ENCODE measurements around the gene SNX25.
"Not testable (repeated sequence)": the region's sequence is repeated elsewhere in the genome, so short reads cannot be mapped to it uniquely, and the experiment has no call there.

SNX25 gene

GRCh38 chr4:185324361-185324760 lies 115.0 kb downstream of the SNX25 start:
- DNase-seq (ENCODE audit: low spot score); H3K27me3 Mint-ChIP-seq (ENCODE audit: low read depth); H3K4me1 Mint-ChIP-seq (ENCODE audit: low read depth); H3K27ac Mint-ChIP-seq; H3K9me3 Mint-ChIP-seq; H3K4me3 Mint-ChIP-seq: not testable (repeated sequence)
- peaks cover 14% of the 10 kb centered on the region for H3K36me3 Mint-ChIP-seq (ENCODE audit: low read depth)

GRCh38 chr4:185325721-185326120 lies 116.3 kb downstream of the SNX25 start:
- H3K4me3 Mint-ChIP-seq: not testable (repeated sequence)

GRCh38 chr4:185328586-185328985 lies 119.2 kb downstream of the SNX25 start:
- no peak for DNase-seq (ENCODE audit: low spot score)
- H3K27me3 Mint-ChIP-seq (ENCODE audit: low read depth): no peaks in the 10 kb centered on the region
- H3K9me3 Mint-ChIP-seq: no peaks in the 10 kb centered on the region
- H3K27ac Mint-ChIP-seq: no peak overlapping the region
- peaks cover 8% of the 10 kb centered on the region for H3K4me1 Mint-ChIP-seq (ENCODE audit: low read depth)
- H3K36me3 Mint-ChIP-seq (ENCODE audit: low read depth): peaks cover 9% of the 10 kb centered on the region
- H3K4me3 Mint-ChIP-seq: no peak overlapping the region

More at GRCh38 chr4:185325721-185326120, 116.3 kb downstream of the SNX25 start:
- not testable (repeated sequence) for H3K9me3 Mint-ChIP-seq; H3K27ac Mint-ChIP-seq; H3K4me1 Mint-ChIP-seq (ENCODE audit: low read depth); DNase-seq (ENCODE audit: low spot score); H3K27me3 Mint-ChIP-seq (ENCODE audit: low read depth)
- H3K36me3 Mint-ChIP-seq (ENCODE audit: low read depth): peaks cover 12% of the 10 kb centered on the region

GRCh38 chr4:185329879-185330510 lies 120.6 kb downstream of the SNX25 start:
- not testable (repeated sequence) for H3K27me3 Mint-ChIP-seq (ENCODE audit: low read depth); H3K4me1 Mint-ChIP-seq (ENCODE audit: low read depth); H3K36me3 Mint-ChIP-seq (ENCODE audit: low read depth); H3K27ac Mint-ChIP-seq; H3K9me3 Mint-ChIP-seq; H3K4me3 Mint-ChIP-seq; DNase-seq (ENCODE audit: low spot score)

GRCh38 chr4:185332575-185333464 lies 123.4 kb downstream of the SNX25 start:
- no peaks in the 10 kb centered on the region for H3K9me3 Mint-ChIP-seq
- H3K27ac Mint-ChIP-seq: no peak overlapping the region
- peaks cover 9% of the 10 kb centered on the region for H3K4me1 Mint-ChIP-seq (ENCODE audit: low read depth)
- H3K4me3 Mint-ChIP-seq: no peak overlapping the region
- DNase-seq (ENCODE audit: low spot score): no peak
- no peaks in the 10 kb centered on the region for H3K27me3 Mint-ChIP-seq (ENCODE audit: low read depth)
- H3K36me3 Mint-ChIP-seq (ENCODE audit: low read depth): peaks cover 15% of the 10 kb centered on the region

- no peak for DNase-seq (ENCODE audit: low spot score)
- Mint-ChIP-seq H3K4me3 (no peak overlapping the region), H3K4me1 (ENCODE audit: low read depth) (peaks cover 12% of the 10 kb centered on the region), H3K9me3 (peaks cover 9% of the 10 kb centered on the region), H3K27ac (no peak overlapping the region), H3K36me3 (ENCODE audit: low read depth) (peaks cover 22% of the 10 kb centered on the region), H3K27me3 (ENCODE audit: low read depth) (no peaks in the 10 kb centered on the region)
Observed at GRCh38 chr4:185334326-185334725, 124.9 kb downstream of the SNX25 start.

- DNase-seq (ENCODE audit: low spot score): no peak
- Mint-ChIP-seq H3K4me1 (ENCODE audit: low read depth) (peaks cover 21% of the 10 kb centered on the region), H3K4me3 (no peak overlapping the region), H3K27ac (no peak overlapping the region), H3K36me3 (ENCODE audit: low read depth) (peaks cover 21% of the 10 kb centered on the region), H3K27me3 (ENCODE audit: low read depth) (no peaks in the 10 kb centered on the region), H3K9me3 (peaks cover 9% of the 10 kb centered on the region)
Observed at GRCh38 chr4:185335579-185335978, 126.2 kb downstream of the SNX25 start.

GRCh38 chr4:185339941-185340340 lies 130.5 kb downstream of the SNX25 start:
- H3K4me3 Mint-ChIP-seq: no peak overlapping the region
- peaks cover 9% of the 10 kb centered on the region for H3K9me3 Mint-ChIP-seq
- H3K27ac Mint-ChIP-seq: no peak overlapping the region
- DNase-seq (ENCODE audit: low spot score): no peak
- H3K36me3 Mint-ChIP-seq (ENCODE audit: low read depth): peaks cover 29% of the 10 kb centered on the region
- H3K27me3 Mint-ChIP-seq (ENCODE audit: low read depth): no peaks in the 10 kb centered on the region
- peaks cover 33% of the 10 kb centered on the region for H3K4me1 Mint-ChIP-seq (ENCODE audit: low read depth)

GRCh38 chr4:185341377-185341776 lies 132.0 kb downstream of the SNX25 start:
- Mint-ChIP-seq H3K9me3 (peaks cover 9% of the 10 kb centered on the region), H3K27ac (no peak overlapping the region), H3K36me3 (ENCODE audit: low read depth) (peaks cover 26% of the 10 kb centered on the region), H3K4me1 (ENCODE audit: low read depth) (peaks cover 36% of the 10 kb centered on the region), H3K27me3 (ENCODE audit: low read depth) (no peaks in the 10 kb centered on the region), H3K4me3 (no peak overlapping the region)
- DNase-seq (ENCODE audit: low spot score): no peak

GRCh38 chr4:185341841-185342240 lies 132.4 kb downstream of the SNX25 start:
- Mint-ChIP-seq H3K4me3 (no peak overlapping the region), H3K36me3 (ENCODE audit: low read depth) (peaks cover 24% of the 10 kb centered on the region)

GRCh38 chr4:185343726-185344581 lies 134.6 kb downstream of the SNX25 start:
- DNase-seq (ENCODE audit: low spot score): no peak
- peak overlapping the region; percentile 9 for H3K27ac Mint-ChIP-seq
- peak overlapping the region; percentile 5 for H3K4me3 Mint-ChIP-seq
- no peaks in the 10 kb centered on the region for H3K27me3 Mint-ChIP-seq (ENCODE audit: low read depth)
- H3K9me3 Mint-ChIP-seq: peaks cover 4% of the 10 kb centered on the region
- peaks cover 32% of the 10 kb centered on the region for H3K36me3 Mint-ChIP-seq (ENCODE audit: low read depth)
- peaks cover 36% of the 10 kb centered on the region for H3K4me1 Mint-ChIP-seq (ENCODE audit: low read depth)

More at GRCh38 chr4:185341841-185342240, 132.4 kb downstream of the SNX25 start:
- Mint-ChIP-seq H3K27ac (no peak overlapping the region), H3K27me3 (ENCODE audit: low read depth) (no peaks in the 10 kb centered on the region), H3K4me1 (ENCODE audit: low read depth) (peaks cover 36% of the 10 kb centered on the region), H3K9me3 (peaks cover 9% of the 10 kb centered on the region)
- DNase-seq (ENCODE audit: low spot score): no peak

- no peaks in the 10 kb centered on the region for H3K27me3 Mint-ChIP-seq (ENCODE audit: low read depth)
- no peaks in the 10 kb centered on the region for H3K9me3 Mint-ChIP-seq
- H3K36me3 Mint-ChIP-seq (ENCODE audit: low read depth): peaks cover 31% of the 10 kb centered on the region
- DNase-seq (ENCODE audit: low spot score): no peak
- H3K4me1 Mint-ChIP-seq (ENCODE audit: low read depth): peaks cover 28% of the 10 kb centered on the region
- peak overlapping the region; percentile 74 for H3K27ac Mint-ChIP-seq
- H3K4me3 Mint-ChIP-seq: peak overlapping the region; percentile 63
Observed at GRCh38 chr4:185344743-185345538, 135.5 kb downstream of the SNX25 start.

- Mint-ChIP-seq H3K9me3 (no peaks in the 10 kb centered on the region), H3K27ac (no peak overlapping the region), H3K27me3 (ENCODE audit: low read depth) (no peaks in the 10 kb centered on the region), H3K4me3 (no peak overlapping the region), H3K36me3 (ENCODE audit: low read depth) (peaks cover 33% of the 10 kb centered on the region), H3K4me1 (ENCODE audit: low read depth) (peaks cover 26% of the 10 kb centered on the region)
- no peak for DNase-seq (ENCODE audit: low spot score)
Observed at GRCh38 chr4:185346975-185347601, 137.7 kb downstream of the SNX25 start.

Measured in T-helper 2 cell treated with Interferon-gamma antibody and Interleukin-4, amounts not matched to agents 5 μg/mL and 100 μg/mL, for 36 hours (primary cell).